Tibial artery (tissue), 4 donors: Measurements from ENCODE around the gene C11orf86.
"Not testable (repeated sequence)": the region's sequence is repeated elsewhere in the genome, so short reads cannot be mapped to it uniquely, and the experiment has no call there.

Experiments used
- DNase-seq, 2 donors: peaks; one replicate each; pipeline ENCODE4 v3.0.0-alpha.2; 2019
- H3K27ac ChIP-seq, 2 donors: fragments of 200-600 bp; sonication (generic) in 1 of 2; 1 replicate in 1 of 2; 2 replicates in 1 of 2; pipeline ENCODE4 v1.5.1; 2018 to 2019; ENCODE audit warnings: mild to moderate bottlenecking in 1 of 2
- H3K27me3 ChIP-seq, 2 donors: fragments of 200-600 bp; sonication (generic) in 1 of 2; one replicate each; pipeline versions ENCODE4 v1.5.1 to v1.6.0; 2016 to 2019
- H3K36me3 ChIP-seq, 3 donors: fragments of 200-600 bp; sonication (generic) in 2 of 3; one replicate each; pipeline ENCODE4 v1.5.1; 2016 to 2019; ENCODE audit warnings: mild to moderate bottlenecking in 2 of 3
- H3K4me1 ChIP-seq, 4 donors: fragments of 200-600 bp; sonication (generic) in 2 of 4; 1 replicate in 3 of 4; 2 replicates in 1 of 4; pipeline ENCODE4 v1.5.1; 2016 to 2019
- H3K4me3 ChIP-seq, 2 donors: fragments of 200-600 bp; sonication (generic) in 1 of 2; 1 replicate in 1 of 2; 2 replicates in 1 of 2; pipeline ENCODE4 v1.5.1; 2018 to 2019; ENCODE audit warnings: mild to moderate bottlenecking in 2 of 2
- H3K9me3 ChIP-seq, 3 donors: fragments of 200-600 bp; sonication (generic) in 1 of 3; one replicate each; pipeline ENCODE4 v1.5.1; 2016 to 2019
- CTCF ChIP-seq, 2 experiments: fragments of 200-600 bp in 1 of 2; fragments of 450-650 bp in 1 of 2; IDR thresholded peaks; one replicate each; pipeline ENCODE4 v1.5.1; 2017 to 2019; ENCODE audit warnings: antibody characterized with exemption in 2 of 2, mild to moderate bottlenecking in 1 of 2, moderate library complexity in 1 of 2
- intact Hi-C: fragments of 100-400 bp; cut with DNase I; formaldehyde crosslinking; loops from one replicate; pipeline ENCODE4 v1.15.0; 2023; ENCODE audit warnings: low total_unique reads

The C11orf86 gene

GRCh38 chr11:66958956-66959274 lies 16.2 kb upstream of the C11orf86 start:
- TF ChIP-seq CTCF (IDR thresholded peaks at IDR 0.05): no peak
- Histone ChIP-seq H3K27ac (peak overlapping the region; percentile 62 to 69), H3K4me1 (peaks cover 0 to 27% (median 13%) of the 10 kb centered on the region in 4 donors), H3K9me3 (no peaks in the 10 kb centered on the region), H3K36me3 (no peaks in the 10 kb centered on the region), H3K4me3 (peak overlapping the region; percentile 70 to 76), H3K27me3 (no peaks in the 10 kb centered on the region)
- intact Hi-C loops: loop anchor here (10.0 kb wide), 1 partner anchor 104 kb away; the partner anchor contains the start of gene LRFN4
- DNase-seq: no peak

DNA sequence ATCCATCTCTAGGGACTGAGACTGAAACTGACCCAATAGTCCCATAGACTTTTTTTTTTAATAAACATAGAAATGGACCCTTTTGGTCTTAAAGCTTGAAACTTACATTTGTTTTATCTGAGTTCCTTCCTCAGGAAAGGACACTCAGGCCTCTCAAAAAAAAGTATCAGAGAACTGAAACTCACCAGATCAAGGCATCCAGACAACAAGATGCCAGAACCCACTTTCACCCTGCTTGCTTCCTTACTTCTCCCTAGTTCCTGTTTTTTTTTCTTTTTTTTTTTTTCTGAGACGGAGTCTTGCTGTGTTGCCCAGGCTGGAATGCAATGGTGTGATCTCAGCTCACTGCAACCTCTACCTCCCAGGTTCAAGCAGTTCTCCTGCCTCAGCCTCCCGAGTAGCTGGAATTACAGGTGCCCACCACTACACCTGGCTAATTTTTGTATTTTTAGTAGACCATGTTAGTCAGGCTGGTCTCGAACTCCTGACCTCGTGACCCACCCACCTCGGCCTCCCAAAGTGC lies 13.4 kb upstream of the C11orf86 start:
- H3K36me3 ChIP-seq, H3K4me3 ChIP-seq, H3K27me3 ChIP-seq, intact Hi-C loops, H3K27ac ChIP-seq, DNase-seq, H3K9me3 ChIP-seq: not testable (repeated sequence)
- H3K4me1 ChIP-seq: peaks cover 0 to 19% (median 10%) of the 10 kb centered on the region in 4 donors

- H3K4me3 ChIP-seq: no peak overlapping the region
- DNase-seq: no peak
- intact Hi-C loops: no loop called here
- H3K36me3 ChIP-seq: no peaks in the 10 kb centered on the region
- no peak overlapping the region for H3K27ac ChIP-seq
- TF ChIP-seq CTCF (IDR thresholded peaks at IDR 0.05): no peak
- H3K9me3 ChIP-seq: no peaks in the 10 kb centered on the region
- no peaks in the 10 kb centered on the region for H3K27me3 ChIP-seq
- peaks cover 0 to 14% (median 6%) of the 10 kb centered on the region in 4 donors for H3K4me1 ChIP-seq
Observed at GRCh38 chr11:66962247-66962646, 12.9 kb upstream of the C11orf86 start.

DNA sequence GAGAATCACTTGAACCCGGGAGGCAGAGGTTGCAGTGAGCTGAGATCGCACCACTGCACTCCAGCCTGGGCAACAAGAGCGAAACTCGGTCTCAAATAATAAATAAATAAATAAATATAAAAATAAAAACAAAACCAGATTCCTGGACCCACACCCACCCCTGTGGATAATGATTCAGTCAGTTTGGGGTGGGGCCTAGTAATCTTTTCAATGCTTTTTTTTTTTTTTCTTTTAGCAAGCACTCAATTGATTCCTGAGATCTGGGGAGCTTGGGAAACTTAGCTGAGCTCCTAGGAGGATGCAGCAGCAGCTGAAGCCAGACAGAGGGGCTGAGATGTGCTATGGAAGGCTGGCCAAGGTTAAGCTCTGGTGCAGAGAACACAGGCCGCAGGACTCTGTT lies 12.3 kb upstream of the C11orf86 start:
- DNase-seq: no peak
- intact Hi-C loops: no loop called here
- no peaks in the 10 kb centered on the region for H3K27me3 ChIP-seq
- no peaks in the 10 kb centered on the region for H3K9me3 ChIP-seq
- no peak overlapping the region for H3K4me3 ChIP-seq
- H3K36me3 ChIP-seq: no peaks in the 10 kb centered on the region
- TF ChIP-seq CTCF (IDR thresholded peaks at IDR 0.05): no peak
- peaks cover 0 to 12% (median 3%) of the 10 kb centered on the region in 4 donors for H3K4me1 ChIP-seq
- no peak overlapping the region for H3K27ac ChIP-seq

DNA sequence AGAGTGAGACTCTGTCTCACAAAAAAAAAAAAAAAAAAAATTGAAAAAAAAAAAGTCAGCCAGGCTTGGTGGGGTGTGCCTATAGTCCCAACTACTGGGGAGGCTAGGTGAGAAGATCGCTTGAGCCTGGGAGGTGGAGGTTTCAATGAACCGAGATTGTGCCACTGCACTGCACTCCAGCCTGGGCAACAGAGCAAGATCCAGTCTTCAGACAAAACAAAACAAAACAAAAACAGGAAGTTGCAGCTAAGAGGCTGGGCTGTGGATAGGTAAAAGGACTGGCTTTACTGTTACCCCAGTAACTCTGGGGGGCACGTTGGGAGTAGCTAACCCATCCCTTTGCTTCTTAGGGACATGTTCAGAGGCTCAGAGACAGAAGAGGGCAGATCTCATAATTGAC lies 10.6 kb upstream of the C11orf86 start:
- Histone ChIP-seq H3K36me3 (no peaks in the 10 kb centered on the region), H3K4me1 (peaks cover 0 to 9% (median 3%) of the 10 kb centered on the region in 4 donors), H3K27ac (no peak overlapping the region), H3K27me3 (no peaks in the 10 kb centered on the region), H3K9me3 (no peaks in the 10 kb centered on the region), H3K4me3 (no peak overlapping the region)
- DNase-seq: no peak
- TF ChIP-seq CTCF (IDR thresholded peaks at IDR 0.05): no peak
- intact Hi-C loops: no loop called here

- Histone ChIP-seq H3K36me3 (no peaks in the 10 kb centered on the region), H3K9me3 (no peaks in the 10 kb centered on the region), H3K27me3 (no peaks in the 10 kb centered on the region), H3K4me3 (no peak overlapping the region), H3K27ac (no peak overlapping the region), H3K4me1 (peaks cover 0 to 22% (median 17%) of the 10 kb centered on the region in 4 donors)
- no peak for DNase-seq
- TF ChIP-seq CTCF (IDR thresholded peaks at IDR 0.05): no peak
- intact Hi-C loops: no loop called here
Observed at GRCh38 chr11:66966351-66966750, 8.8 kb upstream of the C11orf86 start.
